Measurements from ENCODE around the gene VSTM1. TPM values are rescaled to one million over a fixed set of nuclear protein-coding genes. Genes with fewer than 3 reads are reported as not detected.

VSTM1 gene
- total and polyA plus RNA-seq, 4 donors, result 0.07 to 1.3 TPM; not detected in 2

GRCh38 chr19:54106716-54107115 lies 43.0 kb upstream of the VSTM1 start:
- DNase-seq (ENCODE audit: low spot score), result no peak

More at GRCh38 chr19:54106716-54107115, 43.0 kb upstream of the VSTM1 start:
- Histone ChIP-seq H3K4me3 (ENCODE audit: low read depth in 1 of 3, low read length in 3 of 3) (no peak overlapping the region), H3K36me3 (ENCODE audit: control insufficient read depth in 4 of 4, insufficient read depth in 3 of 4, low read depth in 1 of 4, low read length in 3 of 4) (peaks cover 14 to 47% (median 18%) of the 10 kb centered on the region in 4 donors), H3K9me3 (ENCODE audit: control insufficient read depth in 4 of 4, low read length in 3 of 4) (no peaks in the 10 kb centered on the region), H3K27me3 (ENCODE audit: control insufficient read depth in 4 of 4, insufficient read depth in 4 of 4, low read length in 3 of 4) (no peaks in the 10 kb centered on the region), H3K27ac (ENCODE audit: low read depth in 1 of 2, low read length in 2 of 2) (no peak overlapping the region), H3K4me1 (ENCODE audit: control insufficient read depth in 4 of 4, insufficient read depth in 4 of 4, low read length in 3 of 4) (peaks cover 0 to 24% (median 9%) of the 10 kb centered on the region in 4 donors), H3K9ac (ENCODE audit: low read depth in 1 of 2, low read length in 2 of 2) (no peak overlapping the region)
- 89% methylated on average over 15 of the region's 15 CpGs for WGBS
- no peak for TF ChIP-seq NR2F2 (IDR thresholded peaks at IDR 0.05)
- no peak for TF ChIP-seq TAF1 (conservative IDR thresholded peaks at IDR 0.05)
- TF ChIP-seq HNF4A (conservative IDR thresholded peaks at IDR 0.05), result no peak
- TF ChIP-seq SP1 (IDR thresholded peaks at IDR 0.05), result no peak
- TF ChIP-seq GABPA (IDR thresholded peaks at IDR 0.05 in 1 of 2, conservative IDR thresholded peaks at IDR 0.05 in 1 of 2), result no peak
- no peak for TF ChIP-seq FOXA1 (IDR thresholded peaks at IDR 0.05)
- TF ChIP-seq RXRA (IDR thresholded peaks at IDR 0.05), result no peak
- no peak for TF ChIP-seq FOXA2 (IDR thresholded peaks at IDR 0.05)
- TF ChIP-seq HNF4G (IDR thresholded peaks at IDR 0.05), result no peak
- no peak for TF ChIP-seq CTCF (IDR thresholded peaks at IDR 0.05; ENCODE audit: low read depth, low read length, missing input control)
- no peak for TF ChIP-seq EGR1 (IDR thresholded peaks at IDR 0.05; ENCODE audit: low read depth in 2 of 2)
- TF ChIP-seq MAX (IDR thresholded peaks at IDR 0.05), result no peak
- no peak for TF ChIP-seq ZBTB33 (IDR thresholded peaks at IDR 0.05)
- TF ChIP-seq RAD21 (IDR thresholded peaks at IDR 0.05), result no peak
- no peak for TF ChIP-seq REST (IDR thresholded peaks at IDR 0.05)
- TF ChIP-seq ATF3 (IDR thresholded peaks at IDR 0.05), result no peak
- no peak for TF ChIP-seq JUND (IDR thresholded peaks at IDR 0.05)
- TF ChIP-seq YY1 (IDR thresholded peaks at IDR 0.05), result no peak
